MM.1S (cell line): Measurements from ENCODE around the gene RNF114.

Experiments
- DNase-seq: peaks from one replicate; pipeline ENCODE4 v3.0.0-alpha.2; 2015
- H2AFZ ChIP-seq: fragments of 300-600 bp; sonication (generic); 2 replicates; pipeline ENCODE4 v1.6.0; 2016; ENCODE audit warnings: antibody characterized with exemption, low read length
- H3F3A ChIP-seq: fragments of 300-600 bp; sonication (generic); 2 replicates; pipeline ENCODE4 v1.6.1; 2016; ENCODE audit warnings: mild to moderate bottlenecking, antibody characterized with exemption, low read length, moderate library complexity, mixed read lengths; ENCODE audit not compliant: insufficient read depth
- H3K27ac ChIP-seq: fragments of 300-600 bp; sonication (generic); 2 replicates; pipeline ENCODE4 v1.5.1; 2016; ENCODE audit warnings: mild to moderate bottlenecking, low read length
- H3K27me3 ChIP-seq: fragments of 300-600 bp; sonication (generic); replicated peaks from 2 replicates; pipeline ENCODE4 v1.6.0; 2016; ENCODE audit warnings: low read length; ENCODE audit not compliant: insufficient read depth
- H3K36me3 ChIP-seq: fragments of 300-600 bp; sonication (generic); replicated peaks from 2 replicates; pipeline ENCODE4 v1.6.1; 2016; ENCODE audit warnings: mild to moderate bottlenecking, low read length, mixed read lengths; ENCODE audit not compliant: insufficient read depth
- H3K4me1 ChIP-seq: fragments of 300-600 bp; sonication (generic); 2 replicates; pipeline ENCODE4 v1.6.1; 2016; ENCODE audit warnings: low read length, mixed read lengths
- H3K4me2 ChIP-seq: fragments of 300-600 bp; sonication (generic); 2 replicates; pipeline ENCODE4 v1.6.0; 2016; ENCODE audit warnings: low read depth, low read length
- H3K4me3 ChIP-seq: fragments of 300-600 bp; sonication (generic); 2 replicates; pipeline ENCODE4 v1.5.1; 2016; ENCODE audit warnings: low read length, mixed read lengths
- H3K79me2 ChIP-seq: fragments of 300-600 bp; sonication (generic); 2 replicates; pipeline ENCODE4 v1.6.1; 2016; ENCODE audit warnings: mixed run types, low read length, mixed read lengths
- H3K9ac ChIP-seq: fragments of 300-600 bp; sonication (generic); 2 replicates; pipeline ENCODE4 v1.6.1; 2016; ENCODE audit warnings: low read length, mixed read lengths
- H3K9me2 ChIP-seq: fragments of 300-600 bp; sonication (generic); replicated peaks from 2 replicates; pipeline ENCODE4 v1.6.1; 2016; ENCODE audit warnings: mild to moderate bottlenecking, low read length, mixed read lengths; ENCODE audit not compliant: insufficient read depth
- H3K9me3 ChIP-seq: fragments of 300-600 bp; sonication (generic); replicated peaks from 2 replicates; pipeline ENCODE4 v1.6.1; 2016; ENCODE audit warnings: mild to moderate bottlenecking, low read length, mixed read lengths; ENCODE audit not compliant: insufficient read depth
- H4K20me1 ChIP-seq: fragments of 300-600 bp; sonication (generic); 2 replicates; pipeline ENCODE4 v1.6.1; 2016; ENCODE audit warnings: mild to moderate bottlenecking, low read length, moderate library complexity, mixed read lengths; ENCODE audit not compliant: insufficient read depth
- EZH2 ChIP-seq: fragments of 300-600 bp; sonication (generic); optimal IDR thresholded peaks from 2 replicates; pipeline ENCODE3; 2017; ENCODE audit warnings: low read depth, mild to moderate bottlenecking, antibody characterized with exemption, low read length, mixed read lengths
- EZH2phosphoT487 ChIP-seq: fragments of 300-600 bp; sonication (generic); IDR thresholded peaks from 2 replicates; pipeline ENCODE4 v1.6.1; 2018; ENCODE audit warnings: antibody characterized with exemption, low read length
- TF ChIP-seq, protein P1 (sequence below): fragments of 300-600 bp; sonication (generic); IDR thresholded peaks from 2 replicates; pipeline ENCODE4 v1.5.1; 2016; ENCODE audit warnings: antibody characterized with exemption, low read length, mixed read lengths

The RNF114 gene

DNA sequence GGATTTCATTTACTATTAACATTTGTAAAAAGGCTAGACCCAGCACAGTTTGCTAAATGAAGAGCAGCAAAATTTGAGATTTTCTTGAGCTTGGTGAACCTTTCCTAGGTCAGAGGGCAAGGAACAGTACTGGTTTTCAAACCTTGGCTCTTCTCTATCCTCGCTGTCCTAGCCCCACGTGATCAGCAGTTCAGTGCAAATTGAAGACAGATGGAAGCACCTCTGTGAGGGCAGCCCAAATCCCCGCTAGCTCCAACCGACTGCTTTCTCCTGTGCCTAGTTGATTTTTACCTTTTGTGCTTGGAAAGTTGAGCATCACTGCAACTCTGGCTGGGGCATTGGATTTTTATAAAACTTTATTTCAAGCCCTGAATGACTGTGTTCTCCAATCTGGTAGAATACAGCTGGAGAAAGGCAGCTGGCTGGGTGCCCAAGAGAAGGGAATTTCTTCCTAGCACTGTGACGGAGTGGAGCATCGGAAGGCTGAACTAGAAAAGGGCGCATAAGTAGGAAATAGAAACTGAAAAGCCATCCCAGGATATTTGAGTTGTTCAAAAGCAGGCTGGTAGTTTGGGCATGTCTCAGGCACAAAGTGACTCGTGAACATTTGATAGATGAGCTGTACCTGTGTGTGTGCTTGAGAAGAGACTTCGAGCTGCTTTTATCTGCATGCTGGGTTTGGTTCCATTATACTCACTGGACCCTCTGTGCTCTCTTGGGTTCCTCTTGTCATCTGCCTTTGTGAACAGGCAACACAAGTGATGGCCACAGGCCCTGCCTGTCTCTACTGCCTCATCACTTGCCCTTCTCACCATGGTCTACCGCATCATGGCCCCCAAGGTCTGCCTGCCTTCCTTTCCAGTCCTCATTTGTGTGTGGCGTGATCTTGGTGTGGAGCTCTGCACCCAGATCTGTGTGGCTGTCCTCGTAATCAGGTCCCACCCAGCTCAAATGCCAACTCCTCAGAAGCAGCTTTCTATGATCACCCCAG lies 2.3 kb downstream of the RNF114 start:
- Histone ChIP-seq H3K9ac (no peak overlapping the region), H3K4me2 (peak overlapping the region; percentile 81; the same call in 1 of the 2 replicates), H3K27me3 (no peaks in the 10 kb centered on the region), H3K9me3 (no peaks in the 10 kb centered on the region), H3K4me1 (peaks cover 10% of the 10 kb centered on the region), H3K9me2 (no peaks in the 10 kb centered on the region), H3K36me3 (no peaks in the 10 kb centered on the region; the same call in 1 of the 2 replicates), H2AFZ (no peak overlapping the region), H3K4me3 (no peak overlapping the region), H3K79me2 (peaks cover 71% of the 10 kb centered on the region), H3F3A (peaks cover 16% of the 10 kb centered on the region), H3K27ac (no peak overlapping the region), H4K20me1 (no peaks in the 10 kb centered on the region; the same call in 1 of the 2 replicates)
- TF ChIP-seq EZH2 (no peak), EZH2phosphoT487 (no peak)
- TF ChIP-seq, protein P1, sequence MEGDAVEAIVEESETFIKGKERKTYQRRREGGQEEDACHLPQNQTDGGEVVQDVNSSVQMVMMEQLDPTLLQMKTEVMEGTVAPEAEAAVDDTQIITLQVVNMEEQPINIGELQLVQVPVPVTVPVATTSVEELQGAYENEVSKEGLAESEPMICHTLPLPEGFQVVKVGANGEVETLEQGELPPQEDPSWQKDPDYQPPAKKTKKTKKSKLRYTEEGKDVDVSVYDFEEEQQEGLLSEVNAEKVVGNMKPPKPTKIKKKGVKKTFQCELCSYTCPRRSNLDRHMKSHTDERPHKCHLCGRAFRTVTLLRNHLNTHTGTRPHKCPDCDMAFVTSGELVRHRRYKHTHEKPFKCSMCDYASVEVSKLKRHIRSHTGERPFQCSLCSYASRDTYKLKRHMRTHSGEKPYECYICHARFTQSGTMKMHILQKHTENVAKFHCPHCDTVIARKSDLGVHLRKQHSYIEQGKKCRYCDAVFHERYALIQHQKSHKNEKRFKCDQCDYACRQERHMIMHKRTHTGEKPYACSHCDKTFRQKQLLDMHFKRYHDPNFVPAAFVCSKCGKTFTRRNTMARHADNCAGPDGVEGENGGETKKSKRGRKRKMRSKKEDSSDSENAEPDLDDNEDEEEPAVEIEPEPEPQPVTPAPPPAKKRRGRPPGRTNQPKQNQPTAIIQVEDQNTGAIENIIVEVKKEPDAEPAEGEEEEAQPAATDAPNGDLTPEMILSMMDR: no peak
- no peak for DNase-seq

DNA sequence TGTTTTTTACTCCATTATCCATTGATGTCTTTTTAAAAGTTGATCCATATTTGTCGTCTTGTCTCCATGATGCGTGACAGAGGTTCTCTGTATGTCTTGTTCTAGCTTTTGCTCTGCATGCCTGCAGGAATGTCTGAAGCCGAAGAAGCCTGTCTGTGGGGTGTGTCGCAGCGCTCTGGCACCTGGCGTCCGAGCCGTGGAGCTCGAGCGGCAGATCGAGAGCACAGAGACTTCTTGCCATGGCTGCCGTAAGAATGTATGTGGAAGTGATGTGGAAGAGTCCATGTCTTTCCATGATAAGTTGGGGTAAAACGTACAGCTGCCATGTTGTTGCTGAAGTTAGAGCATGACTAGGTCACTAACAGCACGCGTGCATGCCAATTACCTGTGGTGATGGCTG lies 5.3 kb downstream of the RNF114 start:
- DNase-seq: no peak
- H3K4me1 ChIP-seq: peaks cover 10% of the 10 kb centered on the region
- H3K36me3 ChIP-seq: peaks cover 7% of the 10 kb centered on the region
- H3K4me3 ChIP-seq: no peak overlapping the region
- H3K27me3 ChIP-seq: no peaks in the 10 kb centered on the region
- no peak overlapping the region for H3K4me2 ChIP-seq
- no peak overlapping the region for H3K27ac ChIP-seq
- H3K9me3 ChIP-seq: no peaks in the 10 kb centered on the region
- H3K9me2 ChIP-seq: no peaks in the 10 kb centered on the region
- no peak overlapping the region for H2AFZ ChIP-seq
- TF ChIP-seq EZH2phosphoT487 (no peak), EZH2 (no peak)
- no peaks in the 10 kb centered on the region for H3F3A ChIP-seq
- H4K20me1 ChIP-seq: no peaks in the 10 kb centered on the region; the same call in 1 of the 2 replicates
- peaks cover 89% of the 10 kb centered on the region for H3K79me2 ChIP-seq
- no peak overlapping the region for H3K9ac ChIP-seq

DNA sequence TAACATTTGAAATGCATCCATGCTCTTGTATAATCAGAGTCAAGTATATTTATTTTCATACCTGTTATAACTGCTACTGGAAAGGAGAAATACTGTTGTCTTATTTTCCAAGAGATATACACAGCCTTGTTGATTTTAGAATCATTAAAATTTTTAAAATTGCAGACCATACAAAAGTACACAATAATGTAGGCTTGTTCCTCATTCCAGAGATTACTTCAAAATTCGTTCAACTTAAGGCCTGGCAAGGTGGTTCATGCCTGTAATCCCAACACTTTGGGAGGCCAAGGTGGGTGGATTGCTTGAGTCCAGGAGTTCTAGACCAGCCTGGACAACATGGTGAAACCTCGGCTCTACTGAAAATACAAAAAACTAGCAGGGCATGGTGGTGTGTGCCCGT lies 6.1 kb downstream of the RNF114 start:
- DNase-seq: no peak
- no peaks in the 10 kb centered on the region; the same call in 1 of the 2 replicates for H4K20me1 ChIP-seq

More for the DNA sequence above, 6.1 kb downstream of the RNF114 start:
- Histone ChIP-seq H3K27me3 (no peaks in the 10 kb centered on the region), H3K9ac (no peak overlapping the region), H2AFZ (no peak overlapping the region), H3K9me3 (no peaks in the 10 kb centered on the region), H3K36me3 (peaks cover 7% of the 10 kb centered on the region), H3K4me1 (peaks cover 9% of the 10 kb centered on the region), H3K4me2 (no peak overlapping the region), H3K9me2 (no peaks in the 10 kb centered on the region), H3F3A (no peaks in the 10 kb centered on the region), H3K27ac (no peak overlapping the region), H3K79me2 (peaks cover 80% of the 10 kb centered on the region), H3K4me3 (no peak overlapping the region)
- no peak for TF ChIP-seq EZH2
- TF ChIP-seq EZH2phosphoT487: no peak
- TF ChIP-seq, protein P1: no peak
